PC-3 (cell line): Measurements from ENCODE around the gene APOA4.

Source experiments
- EZH2 ChIP-seq: fragments of 300-600 bp; sonication (generic); IDR thresholded peaks from one replicate; pipeline ENCODE4 v1.6.1; 2017; ENCODE audit warnings: antibody characterized with exemption, mild to moderate bottlenecking, low read length; ENCODE audit not compliant: unreplicated experiment
- EZH2phosphoT487 ChIP-seq: fragments of 300-600 bp; sonication (generic); IDR thresholded peaks from 2 replicates; pipeline ENCODE4 v1.6.1; 2018; ENCODE audit warnings: mild to moderate bottlenecking, antibody characterized with exemption, low read length, borderline replicate concordance

- TF ChIP-seq EZH2 (no peak), EZH2phosphoT487 (no peak)
Measured at GRCh38 chr11:116849486-116849885, 26.4 kb upstream of the APOA4 start.
